Superior temporal gyrus (tissue), 1 donor: ENCODE measurements around the gene PIP4P1.
A peak's percentile ranks its signal among the peaks of the same experiment; 100 is the strongest.
"Not testable (repeated sequence)": the region's sequence is repeated elsewhere in the genome, so short reads cannot be mapped to it uniquely, and the experiment has no call there.

Source experiments
- DNase-seq: peaks from one replicate; pipeline ENCODE4 v3.0.0-alpha.2; 2016; ENCODE audit errors: extremely low spot score

Gene PIP4P1

DNA sequence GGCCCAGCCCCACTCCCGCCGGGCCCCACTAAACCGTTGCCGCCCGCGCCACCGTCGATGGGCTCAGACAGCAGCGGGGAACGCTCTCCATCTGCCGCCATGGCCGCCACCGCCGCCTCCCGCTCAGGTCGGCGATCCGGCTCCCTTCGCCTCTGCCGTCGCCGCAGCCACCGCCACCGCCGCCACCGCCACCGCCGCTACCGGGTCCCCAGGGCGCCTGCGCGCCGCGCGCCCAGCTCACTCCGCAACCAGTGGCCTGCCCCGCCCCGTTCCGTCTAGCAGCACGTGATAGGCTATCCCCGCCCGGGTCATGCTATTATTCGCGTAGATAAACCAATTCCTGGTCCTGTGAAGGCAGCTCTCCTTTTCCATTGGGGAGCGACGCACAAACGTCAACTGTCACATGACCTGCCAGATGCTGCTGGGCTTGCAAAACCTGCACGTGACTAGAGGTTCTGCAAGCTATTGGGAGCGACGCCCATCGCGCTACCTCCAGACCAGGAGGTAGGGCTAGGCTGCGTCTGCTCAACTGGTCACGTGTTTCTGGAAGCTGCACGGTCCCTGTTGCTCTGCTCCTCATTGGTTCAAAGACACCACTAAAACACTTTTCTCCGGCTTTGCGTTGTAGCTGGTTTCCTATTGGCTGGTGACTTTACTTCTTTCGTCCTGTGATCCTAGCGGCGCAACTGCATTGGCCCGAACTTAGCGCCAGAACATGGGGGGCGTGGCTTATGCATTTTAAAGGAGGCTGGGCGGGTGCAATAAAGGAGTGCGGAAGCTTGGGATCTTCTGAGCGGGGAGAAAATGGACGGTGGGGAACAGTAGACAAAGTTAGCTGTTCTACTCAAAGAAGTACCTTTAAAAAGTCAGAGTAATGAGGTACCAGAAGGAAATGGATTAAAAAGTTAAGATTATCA lies at the start of gene PIP4P1:
TSS of gene PIP4P1 (minus strand) at position 210 of the 917 bp plus-strand sequence. CDS start at position 101, 109 bp downstream.
- peak; percentile 100 for DNase-seq

DNA sequence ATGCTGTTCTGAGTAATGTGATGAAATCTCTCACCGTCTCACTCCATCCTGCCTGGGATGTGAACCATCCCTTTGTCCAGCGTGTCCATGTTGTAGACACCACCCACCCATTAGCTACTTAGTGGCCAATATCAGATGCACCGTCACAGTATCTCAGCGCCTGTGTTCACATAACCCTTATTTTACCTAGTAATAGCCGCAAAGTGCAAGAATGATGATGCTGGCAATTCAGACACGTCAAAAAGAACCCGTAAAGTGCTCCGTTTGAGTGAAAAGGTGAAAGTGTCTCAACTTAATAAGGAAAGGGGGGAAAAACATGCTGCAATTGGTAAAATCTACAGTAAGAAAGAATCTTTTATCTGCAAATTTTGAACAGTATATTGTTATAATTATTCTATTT lies 47.1 kb upstream of the PIP4P1 start:
- no peak for DNase-seq

DNA sequence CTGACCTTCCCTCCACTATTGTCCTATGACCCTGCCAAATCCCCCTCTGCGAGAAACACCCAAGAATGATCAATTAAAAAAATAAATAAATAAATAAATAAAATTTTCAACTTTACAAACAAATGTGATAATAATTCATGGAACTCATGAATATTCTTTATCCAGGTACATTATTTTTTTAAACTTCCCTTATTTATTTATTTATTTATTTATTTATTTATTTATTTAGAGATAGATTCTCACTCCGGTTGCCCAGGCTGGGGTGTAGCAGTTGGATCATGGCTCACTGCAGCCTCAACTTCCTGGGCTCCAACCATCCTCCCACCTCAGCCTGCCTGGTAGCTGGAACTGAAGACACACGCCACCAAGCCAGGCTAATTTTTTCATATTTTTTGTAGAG lies 46.3 kb upstream of the PIP4P1 start:
- DNase-seq, result not testable (repeated sequence)

DNA sequence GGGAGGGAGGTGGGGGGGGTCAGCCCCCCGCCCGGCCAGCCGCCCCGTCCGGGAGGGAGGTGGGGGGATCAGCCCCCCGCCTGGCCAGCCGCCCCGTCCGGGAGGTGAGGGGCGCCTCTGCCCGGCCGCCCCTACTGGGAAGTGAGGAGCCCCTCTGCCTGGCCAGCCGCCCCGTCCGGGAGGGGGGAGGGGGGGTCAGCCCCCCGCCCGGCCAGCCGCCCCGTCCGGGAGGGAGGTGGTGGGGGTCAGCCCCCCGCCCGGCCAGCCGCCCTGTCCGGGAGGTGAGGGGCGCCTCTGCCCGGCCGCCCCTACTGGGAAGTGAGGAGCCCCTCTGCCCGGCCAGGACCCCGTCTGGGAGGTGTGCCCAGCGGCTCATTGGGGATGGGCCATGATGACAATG lies 45.5 kb upstream of the PIP4P1 start:
- not testable (repeated sequence) for DNase-seq

DNA sequence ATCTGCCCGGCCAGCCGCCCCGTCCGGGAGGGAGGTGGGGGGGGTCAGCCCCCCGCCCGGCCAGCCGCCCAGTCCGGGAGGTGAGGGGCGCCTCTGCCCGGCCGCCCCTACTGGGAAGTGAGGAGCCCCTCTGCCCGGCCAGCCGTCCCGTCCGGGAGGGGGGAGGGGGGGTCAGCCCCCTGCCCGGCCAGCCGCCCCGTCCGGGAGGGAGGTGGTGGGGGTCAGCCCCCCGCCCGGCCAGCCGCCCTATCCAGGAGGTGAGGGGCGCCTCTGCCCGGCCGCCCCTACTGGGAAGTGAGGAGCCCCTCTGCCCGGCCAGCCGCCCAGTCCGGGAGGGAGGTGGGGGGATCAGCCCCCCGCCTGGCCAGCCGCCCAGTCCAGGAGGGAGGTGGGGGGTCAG lies 45.0 kb upstream of the PIP4P1 start:
- DNase-seq, result not testable (repeated sequence)

DNA sequence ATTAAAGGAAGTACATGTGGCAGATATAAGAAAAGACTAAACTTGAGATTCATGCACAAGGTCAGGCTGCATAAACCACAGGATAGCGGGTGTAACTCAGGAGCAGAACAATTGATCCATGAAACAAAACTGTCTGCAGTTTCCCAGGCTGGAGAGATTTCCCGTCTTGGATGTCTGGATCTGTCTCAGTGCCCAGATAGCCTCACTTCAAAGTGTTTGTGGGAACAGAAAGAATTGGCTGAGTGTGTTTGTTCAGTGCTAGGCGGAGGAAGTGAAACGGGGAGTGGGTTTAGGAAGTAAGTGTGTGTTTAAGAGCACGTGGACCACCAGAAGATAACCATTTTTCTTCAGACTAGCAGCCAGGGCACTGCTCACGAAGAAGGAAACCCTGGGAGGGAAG lies 42.7 kb upstream of the PIP4P1 start:
- DNase-seq, result no peak

DNA sequence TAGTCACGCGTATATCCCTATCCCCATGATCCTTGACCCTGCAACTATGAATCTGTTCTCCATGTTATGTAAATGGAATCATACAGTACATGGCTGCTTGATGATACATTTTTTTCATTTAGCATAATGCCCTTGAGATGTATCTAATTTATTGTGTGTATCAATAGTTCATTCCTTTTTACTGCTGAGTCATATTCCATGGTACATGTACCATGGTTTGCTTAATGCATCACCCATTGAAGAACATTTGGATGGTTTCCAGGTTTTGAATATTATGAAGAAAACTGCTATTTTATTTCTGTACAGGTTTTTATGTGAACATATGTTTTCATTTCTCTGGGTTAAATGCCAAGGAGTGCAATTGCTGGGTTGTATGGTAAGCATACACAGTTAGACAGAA lies 40.1 kb upstream of the PIP4P1 start:
- no peak for DNase-seq

DNA sequence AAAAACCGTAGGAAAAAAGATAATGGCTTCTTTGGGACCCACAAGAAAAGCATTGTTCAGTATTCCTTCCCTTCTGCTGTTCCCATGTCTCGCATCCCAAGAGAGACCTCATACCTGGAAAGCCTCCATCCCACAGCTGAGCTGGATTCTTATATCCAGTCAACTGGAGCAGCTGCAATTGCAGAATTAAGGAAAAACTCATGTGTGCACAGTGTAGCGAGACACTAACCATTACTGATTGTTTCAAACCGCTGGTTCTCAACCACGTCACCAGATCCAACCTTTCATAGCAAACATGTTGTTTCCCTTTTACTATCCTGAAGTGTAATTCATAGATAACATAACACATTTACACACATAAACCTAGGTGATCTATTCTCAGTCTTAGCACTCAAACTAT lies 38.6 kb upstream of the PIP4P1 start:
- no peak for DNase-seq

DNA sequence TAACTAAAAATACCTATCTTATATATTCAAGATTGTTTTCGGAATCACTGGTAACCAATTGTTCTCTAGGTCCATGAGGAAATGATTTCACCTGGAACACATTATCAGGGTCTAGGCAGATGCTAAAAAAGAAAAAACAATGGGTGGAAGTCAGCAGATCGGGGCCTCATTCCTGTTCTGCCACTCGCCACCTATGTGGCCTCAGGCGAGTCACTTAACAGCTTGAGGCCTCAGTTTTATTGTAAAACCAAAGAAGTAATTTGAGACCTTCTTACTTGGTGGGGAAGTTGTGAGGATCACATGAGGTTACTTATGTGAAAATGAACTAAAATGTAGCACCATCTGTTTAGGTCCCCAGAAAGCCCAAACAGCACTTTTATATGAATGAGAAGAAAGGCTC lies 37.9 kb upstream of the PIP4P1 start:
- DNase-seq, result no peak

DNA sequence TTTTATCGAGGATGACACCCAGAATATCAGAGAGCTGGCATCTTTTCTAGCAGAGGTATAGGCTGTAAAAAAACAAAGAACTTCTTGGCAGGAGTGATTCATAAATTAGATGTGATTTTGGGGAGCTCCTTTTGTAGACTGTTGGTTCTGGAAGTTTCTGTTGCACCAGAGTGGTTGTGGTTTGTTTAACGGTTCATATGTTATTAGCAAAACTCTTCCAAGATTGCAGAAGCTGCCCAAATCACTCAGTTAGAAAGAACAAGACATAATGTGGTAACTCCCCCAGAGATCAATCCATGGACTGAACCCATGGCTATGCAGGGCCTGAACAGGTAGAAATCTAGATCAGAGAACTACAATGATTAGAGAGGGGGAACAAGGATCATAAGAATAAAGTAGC lies 37.4 kb upstream of the PIP4P1 start:
- DNase-seq, result no peak

DNA sequence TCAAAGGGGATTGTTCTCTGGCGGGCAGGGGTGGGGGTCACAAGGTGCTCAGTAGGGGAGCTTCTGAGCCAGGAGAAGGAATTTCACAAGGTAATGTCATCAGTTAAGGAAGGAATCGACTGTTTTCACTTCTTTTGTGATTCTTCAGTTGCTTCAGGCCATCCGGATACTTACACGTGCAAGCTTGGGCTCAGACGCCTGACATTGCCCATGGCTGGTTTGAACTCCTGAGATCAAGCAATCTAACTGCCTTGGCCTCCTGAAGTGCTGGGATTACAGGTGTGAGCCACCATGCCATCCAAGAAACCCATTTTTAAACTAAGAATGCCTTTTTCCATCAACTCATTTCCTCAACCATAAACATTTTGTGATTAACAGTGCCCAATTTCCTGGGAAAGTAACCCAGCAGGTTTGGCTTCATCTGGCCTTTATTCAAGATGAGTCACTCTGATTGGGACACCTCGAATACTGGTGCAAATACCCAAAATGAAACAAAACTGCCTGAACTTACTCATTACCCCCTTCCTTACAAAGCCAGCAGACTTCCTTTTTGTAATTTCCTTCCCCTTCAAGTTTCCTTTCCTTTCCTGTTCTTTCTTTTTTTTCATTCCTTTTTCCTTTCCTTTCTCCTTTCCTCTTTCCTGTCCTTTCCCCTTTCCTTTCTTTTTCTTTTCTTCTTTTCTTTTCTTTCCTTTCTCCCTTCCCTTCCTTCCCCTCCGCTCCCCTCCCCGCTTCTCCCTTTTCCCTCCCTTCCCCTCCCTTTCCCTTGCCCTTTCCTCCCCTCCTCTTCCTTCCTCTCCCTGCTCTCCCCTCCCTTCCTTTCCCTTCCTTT lies 33.9 kb upstream of the PIP4P1 start:
- no peak for DNase-seq

DNA sequence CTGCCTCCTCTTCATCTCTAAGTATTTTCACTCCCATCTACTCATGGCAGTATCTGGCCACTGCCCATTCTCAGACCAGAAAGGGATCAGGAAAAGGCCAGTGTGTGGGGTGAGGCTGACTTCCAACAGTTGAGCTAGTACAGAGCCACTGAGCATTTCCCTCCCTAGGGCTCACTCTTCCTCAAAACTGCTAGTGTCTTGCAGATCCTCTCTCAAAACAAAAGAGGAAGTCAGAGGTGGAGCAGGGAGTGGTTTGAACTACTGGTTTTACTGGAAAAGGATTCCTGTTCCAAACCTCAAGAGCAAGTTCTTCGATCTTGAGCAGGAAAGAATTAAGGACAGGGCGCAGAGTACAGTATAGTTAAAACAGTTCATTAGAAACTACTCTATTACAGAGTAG lies 32.4 kb upstream of the PIP4P1 start:
- DNase-seq, result peak; percentile 9

DNA sequence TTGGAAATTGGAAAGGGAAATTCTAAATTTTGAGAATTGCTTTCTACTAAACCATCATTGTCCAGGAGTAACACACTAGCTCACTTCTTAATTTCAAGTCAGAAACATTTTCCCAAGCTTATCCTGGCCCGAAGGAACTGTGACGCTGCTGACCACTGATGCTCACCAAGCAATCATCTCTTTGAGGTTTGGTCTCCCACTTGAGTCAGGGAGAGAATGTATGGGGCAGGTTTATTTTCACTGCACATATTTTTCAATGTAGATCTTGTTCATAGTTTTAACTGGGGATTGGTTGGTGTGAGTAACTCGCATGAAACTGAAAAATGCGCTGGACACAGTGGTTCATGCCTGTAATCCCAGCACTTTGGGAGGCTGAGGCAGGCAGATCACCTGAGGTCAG lies 31.3 kb upstream of the PIP4P1 start:
- DNase-seq, result no peak

DNA sequence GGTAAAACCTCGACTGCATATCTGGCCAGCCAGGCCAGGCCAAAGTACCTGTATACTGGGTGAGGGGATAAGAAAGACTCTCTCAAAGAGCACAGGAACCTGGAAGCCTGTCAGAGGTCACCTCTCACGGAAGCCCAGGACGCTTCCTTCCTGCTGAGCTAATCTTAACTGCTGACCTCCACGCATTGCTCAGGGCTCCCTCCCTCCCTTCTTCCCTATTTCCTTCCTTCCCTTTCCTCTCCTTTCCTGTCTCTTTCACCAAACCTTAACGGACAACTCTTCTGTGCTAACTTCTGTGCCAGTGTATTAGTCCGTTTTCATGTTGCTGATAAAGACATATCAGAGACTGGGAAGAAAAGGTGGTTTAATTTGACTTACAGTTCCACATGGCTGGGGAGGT lies 29.3 kb upstream of the PIP4P1 start:
- DNase-seq, result no peak

DNA sequence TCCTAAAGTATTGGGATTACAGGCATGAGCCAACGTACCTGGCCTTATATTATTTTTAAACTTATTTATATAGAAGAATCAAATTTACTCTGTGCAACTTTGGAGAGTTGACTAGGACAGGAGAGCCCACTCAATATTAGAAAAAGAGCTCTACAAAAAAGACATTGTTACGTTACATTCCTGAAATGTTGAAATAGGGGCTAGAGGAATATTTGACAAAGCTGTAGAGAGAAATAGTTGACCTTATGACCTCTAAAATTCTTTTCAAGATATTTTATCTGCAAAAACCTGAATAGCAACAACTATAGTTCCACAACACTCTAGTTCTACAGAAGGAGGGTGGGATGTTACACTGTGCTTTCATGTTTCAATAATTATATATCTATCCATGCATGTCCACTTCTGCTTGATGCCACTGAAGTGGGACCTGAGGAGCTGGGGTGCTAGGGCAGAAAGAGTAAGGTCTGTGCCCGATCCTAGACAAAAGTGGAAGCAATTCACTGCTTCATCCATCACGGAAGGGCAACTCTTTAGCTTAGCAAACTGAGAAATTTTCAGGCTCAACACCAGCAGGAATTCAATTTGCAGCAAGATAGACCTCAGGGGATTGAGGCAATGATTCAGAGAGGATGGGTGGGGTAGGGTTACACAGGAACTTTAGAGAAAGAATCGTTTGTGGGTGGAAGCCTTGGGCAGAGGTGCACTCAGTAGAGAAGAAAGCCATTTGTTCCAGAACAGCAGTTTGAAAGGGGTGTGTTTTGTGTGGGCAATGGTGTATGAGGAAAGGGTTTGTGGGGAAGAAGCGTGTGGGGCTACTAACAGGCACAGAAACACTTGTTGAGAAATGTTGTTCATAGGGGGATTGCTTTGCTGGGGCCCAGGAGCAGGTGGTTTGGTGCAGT lies 28.1 kb upstream of the PIP4P1 start:
- no peak for DNase-seq

DNA sequence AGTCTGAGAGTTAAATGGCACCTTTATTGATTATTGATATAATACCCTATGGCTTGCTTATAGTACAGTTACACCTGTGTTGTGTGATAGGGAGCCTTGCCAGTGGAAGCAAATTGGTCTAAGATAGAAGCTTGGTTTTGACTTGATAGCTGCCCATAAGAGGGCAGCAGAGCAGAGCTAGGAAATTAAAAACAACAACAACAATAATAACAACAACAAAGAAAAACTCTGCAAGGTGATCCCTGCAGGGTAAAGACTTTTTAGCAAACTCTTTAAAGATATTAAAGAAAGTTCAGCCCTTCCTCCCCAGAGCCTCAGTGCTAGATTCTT lies 26.1 kb upstream of the PIP4P1 start:
- DNase-seq, result no peak

DNA sequence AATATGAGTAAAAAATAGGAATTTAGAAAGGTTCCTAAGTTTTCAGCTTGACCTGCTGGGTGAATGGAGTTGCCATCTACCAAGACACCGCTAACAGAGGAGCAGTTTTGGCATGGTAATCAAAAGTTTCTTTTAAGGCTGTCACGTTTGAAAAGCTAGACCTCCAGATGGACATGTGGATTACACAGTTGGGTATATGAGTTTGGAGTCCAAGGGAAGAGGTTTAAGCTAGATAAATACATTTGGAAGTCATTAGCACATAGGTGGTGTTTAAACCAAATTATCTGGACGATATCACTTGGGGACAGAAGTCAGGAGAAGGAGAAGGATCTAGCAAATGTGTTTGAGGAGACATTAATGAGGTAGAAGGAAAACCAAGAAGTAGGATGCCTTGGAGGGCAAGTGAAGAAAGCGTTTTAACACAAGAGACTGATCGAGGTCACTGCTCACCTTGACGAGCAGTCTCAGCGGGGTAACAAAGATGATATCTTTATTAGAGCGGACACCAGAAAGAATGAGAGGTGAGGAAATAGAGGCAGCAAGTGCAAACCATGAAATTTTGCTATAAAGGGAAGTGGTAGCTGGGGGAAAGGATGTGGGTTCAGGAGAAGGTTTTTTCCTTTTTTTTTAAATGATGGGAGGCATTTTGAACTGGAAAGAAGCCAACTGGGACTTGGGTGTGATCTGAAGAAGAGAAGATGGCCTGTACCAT lies 25.6 kb upstream of the PIP4P1 start:
- no peak for DNase-seq

DNA sequence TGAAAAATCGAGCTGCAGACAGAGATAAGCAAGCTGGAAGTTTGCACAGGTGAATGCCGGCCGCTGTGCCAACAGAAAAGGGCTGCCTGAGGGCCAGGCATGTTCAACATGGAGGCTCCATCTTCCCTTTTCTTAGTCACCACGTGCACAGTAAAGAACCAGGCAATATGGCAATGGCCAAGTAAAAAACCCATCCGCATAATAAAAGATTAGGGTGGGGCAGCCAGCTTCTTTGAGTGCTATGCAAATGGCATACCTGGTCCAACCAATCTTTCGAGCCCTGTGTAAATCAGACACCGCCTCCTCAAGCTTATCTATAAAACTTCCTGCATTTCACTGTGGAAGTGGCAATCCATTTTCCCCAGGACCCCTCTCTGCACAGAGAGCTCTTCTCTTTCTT lies 24.7 kb upstream of the PIP4P1 start:
- no peak for DNase-seq

DNA sequence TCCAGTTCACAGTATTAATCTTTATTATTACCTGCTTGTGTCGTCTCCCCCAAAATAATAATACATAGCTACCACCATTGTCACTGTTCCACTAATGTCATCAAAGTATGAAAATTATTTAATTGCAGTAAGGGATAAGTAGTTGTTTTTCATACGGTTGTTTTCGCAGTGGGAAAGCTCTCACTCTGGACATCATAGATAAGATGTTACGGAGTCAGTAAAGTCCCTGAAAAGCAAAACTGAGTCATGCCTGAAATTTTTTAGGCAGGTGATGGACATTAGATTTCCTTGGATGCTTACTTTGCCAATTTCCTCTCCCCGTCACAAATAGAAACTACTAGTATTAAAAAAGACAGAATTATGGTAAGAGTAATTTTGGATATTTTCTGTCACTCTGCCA lies 21.1 kb upstream of the PIP4P1 start:
- DNase-seq, result no peak

DNA sequence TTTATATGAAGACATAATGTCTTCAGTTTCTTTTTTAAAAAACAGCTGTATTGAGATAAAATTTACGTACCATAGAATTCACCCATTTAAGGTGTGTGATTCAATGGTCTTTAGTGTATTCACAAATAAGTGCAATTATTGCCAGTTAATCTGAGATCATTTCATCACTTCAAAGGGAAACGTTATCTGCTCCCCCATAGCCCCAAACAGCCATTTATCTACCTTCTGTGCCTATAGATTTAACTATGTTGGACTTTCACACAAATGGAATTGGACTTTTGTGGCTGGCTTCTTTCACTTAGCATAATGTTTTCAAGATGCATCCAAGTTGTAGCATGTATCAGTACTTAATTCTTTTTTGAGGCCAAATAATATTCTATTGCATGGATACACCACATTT lies 17.7 kb upstream of the PIP4P1 start:
- DNase-seq, result no peak

DNA sequence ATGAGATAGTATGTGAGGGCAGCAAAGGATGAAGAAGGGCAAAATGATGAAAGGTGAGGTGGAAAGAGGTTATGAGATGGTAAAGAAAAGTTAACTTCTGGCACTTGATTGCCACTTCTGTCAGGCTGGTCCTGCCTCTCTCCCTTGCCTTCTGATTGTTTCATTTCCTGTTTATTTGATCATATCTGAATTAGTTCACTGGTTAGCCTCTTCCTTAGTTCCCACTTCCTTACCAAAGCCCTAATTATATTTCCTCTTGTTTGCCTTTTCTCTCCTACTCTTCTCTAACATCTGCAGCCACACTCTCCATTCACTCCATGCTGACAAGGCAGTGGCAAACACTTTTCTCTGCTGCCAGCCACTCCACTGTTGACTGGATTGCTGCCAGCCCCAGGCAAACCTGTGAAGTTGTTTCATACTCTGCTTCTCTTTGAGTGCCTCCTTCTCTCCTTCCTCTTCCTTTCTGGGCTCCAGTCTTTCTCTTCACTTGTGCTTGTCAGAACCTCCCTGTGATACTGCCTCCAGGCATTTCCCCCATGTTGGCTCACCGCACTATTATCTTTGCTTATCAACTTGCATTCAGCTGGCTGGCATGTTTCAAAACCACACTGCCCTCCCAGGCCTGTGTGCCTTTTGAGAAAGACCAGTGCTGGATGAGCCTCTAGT lies 16.1 kb upstream of the PIP4P1 start:
- DNase-seq, result peak; percentile 21
